A549 (cell line): ENCODE measurements around the gene AMFR. TPM values are rescaled to one million over a fixed set of nuclear protein-coding genes. Genes with fewer than 3 reads are reported as not detected.

Source experiments
- ATAC-seq, 2 experiments: fragments of 200-7000 bp in 1 of 2; fragments of >200 bp in 1 of 2; cut with Nextera tagmentation in 1 of 2; cut with Tn5 transposase in 1 of 2; 3 replicates each; pipeline versions ENCODE4 v1.8.0 to v1.9.1; 2018 to 2020; ENCODE audit warnings: mild to moderate bottlenecking in 1 of 2, moderate library complexity in 1 of 2
- CTCF ChIA-PET: fragments of 300-600 bp; sonication (Branson Sonifier 250); formaldehyde crosslinking; extraction: SDS; loops from one replicate; lab custom pipeline; 2021; ENCODE audit warnings: antibody characterized with exemption, inconsistent platforms; lab: Yijun Ruan, JAX
- POLR2A ChIA-PET: fragments of 350-600 bp; formaldehyde crosslinking; extraction: SDS; loops from one replicate; lab custom pipeline; 2021; ENCODE audit warnings: antibody characterized with exemption, inconsistent platforms; lab: Yijun Ruan, JAX
- DNase-seq, 2 experiments: peaks; one replicate each; pipeline versions ENCODE4 v3.0.0 to v3.0.0-alpha.2; 2011 to 2016; ENCODE audit warnings: low read depth in 1 of 2, low spot score in 1 of 2
- FAIRE-seq: peaks from 2 replicates; lab custom pipeline; 2011; peaks lifted over from hg19 to GRCh38; lab: Jason Lieb, UNC
- H3K27ac ChIP-seq, 2 experiments: fragments of >200 bp; sonication (Bioruptor Twin); formaldehyde crosslinking; 3 replicates each; pipeline ENCODE4 v1.5.1; 2016 to 2017
- H3K4me1 ChIP-seq: fragments of >200 bp; sonication (Bioruptor Twin); formaldehyde crosslinking; 3 replicates; pipeline ENCODE4 v1.6.1; 2016
- H3K4me2 ChIP-seq: fragments of >200 bp; sonication (Bioruptor Twin); formaldehyde crosslinking; 3 replicates; pipeline ENCODE4 v1.6.1; 2016
- H3K4me3 ChIP-seq: fragments of >200 bp; sonication (Bioruptor Twin); formaldehyde crosslinking; 3 replicates; pipeline ENCODE4 v1.5.1; 2016
- H3K9me3 ChIP-seq: fragments of >200 bp; sonication (Bioruptor Twin); formaldehyde crosslinking; 3 replicates; pipeline ENCODE4 v1.6.1; 2016
- BHLHE40 ChIP-seq: IDR thresholded peaks from 2 replicates; pipeline ENCODE4 v1.6.1; 2012; ENCODE audit warnings: low read depth, low read length, inconsistent platforms
- CHD2 ChIP-seq: fragments of 150-350 bp; IDR thresholded peaks from 2 replicates; pipeline ENCODE4 v1.6.1; 2014; ENCODE audit warnings: low read length; ENCODE audit not compliant: partially characterized antibody
- EHF ChIP-seq: fragments of 250-450 bp; sonication (Bioruptor Pico); IDR thresholded peaks from 2 replicates; pipeline ENCODE4 v1.5.0; 2020; ENCODE audit warnings: mild to moderate bottlenecking
- EHMT2 ChIP-seq: fragments of 200-600 bp; sonication (generic); IDR thresholded peaks from 2 replicates; pipeline ENCODE4 v1.6.1; 2016; ENCODE audit warnings: antibody characterized with exemption, low read depth, mild to moderate bottlenecking, moderate library complexity
- FOSB ChIP-seq: fragments of 250-450 bp; sonication (Bioruptor Pico); IDR thresholded peaks from 2 replicates; pipeline ENCODE4 v1.5.0; 2020; ENCODE audit warnings: mild to moderate bottlenecking, moderate library complexity
- FOXS1 ChIP-seq: fragments of 250-450 bp; sonication (Bioruptor Pico); IDR thresholded peaks from 2 replicates; pipeline ENCODE4 v1.5.0; 2020; ENCODE audit warnings: mild to moderate bottlenecking, moderate library complexity
- GATA3 ChIP-seq: IDR thresholded peaks from 2 replicates; pipeline ENCODE4 v1.6.1; 2012; ENCODE audit warnings: borderline replicate concordance
- HOXB5 ChIP-seq: fragments of 250-450 bp; sonication (Bioruptor Pico); IDR thresholded peaks from 2 replicates; pipeline ENCODE4 v1.5.0; 2020; ENCODE audit warnings: mild to moderate bottlenecking, moderate library complexity
- JUNB ChIP-seq: fragments of >200 bp; sonication (Bioruptor Twin); formaldehyde crosslinking; IDR thresholded peaks from 2 replicates; pipeline ENCODE4 v1.6.1; 2016
- KDM5A ChIP-seq: fragments of 200-600 bp; sonication (generic); IDR thresholded peaks from 2 replicates; pipeline ENCODE4 v1.6.1; 2016; ENCODE audit warnings: antibody characterized with exemption, mild to moderate bottlenecking
- MAFK ChIP-seq: fragments of 450-650 bp; IDR thresholded peaks from 2 replicates; pipeline ENCODE4 v1.6.1; 2014; ENCODE audit not compliant: partially characterized antibody
- MAZ ChIP-seq: fragments of 150-350 bp; IDR thresholded peaks from 2 replicates; pipeline ENCODE4 v1.6.1; 2014; ENCODE audit warnings: antibody characterized with exemption, low read depth, low read length, borderline replicate concordance
- NR3C1 ChIP-seq: fragments of >200 bp; sonication (Bioruptor Twin); formaldehyde crosslinking; IDR thresholded peaks from 3 replicates; pipeline ENCODE4 v1.6.1; 2017
- PHF8 ChIP-seq: fragments of 200-600 bp; sonication (generic); IDR thresholded peaks from 2 replicates; pipeline ENCODE4 v1.6.1; 2016; ENCODE audit warnings: low read depth, mild to moderate bottlenecking, antibody characterized with exemption, moderate library complexity, borderline replicate concordance
- POLR2AphosphoS2 ChIP-seq: conservative IDR thresholded peaks from 2 replicates; pipeline ENCODE4 v1.6.1; 2012; ENCODE audit warnings: low read length, improper control_type of control experiment, inconsistent platforms
- RAD21 ChIP-seq, 2 experiments: fragments of >200 bp in 1 of 2; sonication (Bioruptor Twin) in 1 of 2; formaldehyde crosslinking in 1 of 2; IDR thresholded peaks in 1 of 2; conservative IDR thresholded peaks in 1 of 2; 2 replicates in 1 of 2; 3 replicates in 1 of 2; pipeline ENCODE4 v1.6.1; 2012 to 2018; ENCODE audit warnings: inconsistent platforms in 1 of 2
- RFX5 ChIP-seq: fragments of 450-650 bp; IDR thresholded peaks from 2 replicates; pipeline ENCODE4 v1.7.1; 2014; ENCODE audit warnings: antibody characterized with exemption, mild to moderate bottlenecking, moderate library complexity
- RNF2 ChIP-seq: fragments of 200-600 bp; sonication (generic); IDR thresholded peaks from 2 replicates; pipeline ENCODE4 v1.6.1; 2016; ENCODE audit warnings: low read depth, mild to moderate bottlenecking, antibody characterized with exemption, moderate library complexity, borderline replicate concordance
- TP53 ChIP-seq: fragments of 250-450 bp; sonication (Bioruptor Pico); IDR thresholded peaks from 2 replicates; pipeline ENCODE4 v1.5.0; 2021; ENCODE audit warnings: mild to moderate bottlenecking, moderate library complexity
- ZC3H11A ChIP-seq: fragments of 450-650 bp; IDR thresholded peaks from 2 replicates; pipeline ENCODE4 v1.6.1; 2014; ENCODE audit warnings: antibody characterized with exemption, mild to moderate bottlenecking
- ZFP36 ChIP-seq: fragments of 450-650 bp; IDR thresholded peaks from 2 replicates; pipeline ENCODE4 v1.6.1; 2014; ENCODE audit warnings: borderline replicate concordance; ENCODE audit not compliant: partially characterized antibody
- ZNF302 ChIP-seq: fragments of 250-450 bp; sonication (Bioruptor Pico); IDR thresholded peaks from 2 replicates; pipeline ENCODE4 v1.9.0; 2021; ENCODE audit warnings: inconsistent platforms, mild to moderate bottlenecking, moderate library complexity
- ZSCAN20 ChIP-seq: fragments of 250-450 bp; sonication (Bioruptor Pico); IDR thresholded peaks from 2 replicates; pipeline ENCODE4 v1.8.0; 2022; ENCODE audit warnings: mild to moderate bottlenecking, moderate library complexity
- WGBS: methylation state at CpG from one replicate; pipeline ENCODE4 v1.1.6; 2017; ENCODE audit errors: missing lambda C conversion rate; 5-methylcytosine and 5-hydroxymethylcytosine counted together
- polyA plus RNA-seq, 4 experiments: library from polyadenylated mRNA; depleted of rRNA in 3 of 4; stranded (reverse); fragments of >200 nt; fragmentation: RNase III in 1 of 4; extraction: RNeasy Plus Mini Kit Qiagen cat#74134 plus additional on column Dnase treatment in 1 of 4; gene quantifications; 2 replicates in 3 of 4; 3 replicates in 1 of 4; pipeline ENCODE4 v1.2.3, GENCODE V29; 2011 to 2017
- TF ChIP-seq, protein P1 (sequence below): IDR thresholded peaks from 2 replicates; pipeline ENCODE4 v1.6.1; 2012
- TF ChIP-seq, protein P2 (sequence below): fragments of >200 bp; sonication (Bioruptor Twin); formaldehyde crosslinking; IDR thresholded peaks from 3 replicates; pipeline ENCODE4 v1.5.1; 2016
- TF ChIP-seq, protein P3 (sequence below): IDR thresholded peaks from 2 replicates; pipeline ENCODE4 v1.6.1; 2012; ENCODE audit warnings: low read depth, borderline replicate concordance
- TF ChIP-seq, protein P4 (sequence below): fragments of 200-600 bp; sonication (generic); IDR thresholded peaks from 2 replicates; pipeline ENCODE4 v1.6.1; 2016; ENCODE audit warnings: antibody characterized with exemption, mild to moderate bottlenecking, moderate library complexity
- TF ChIP-seq, protein P5 (sequence below): fragments of >200 bp; sonication (Bioruptor Twin); formaldehyde crosslinking; IDR thresholded peaks from 3 replicates; pipeline ENCODE4 v1.6.1; 2016
- TF ChIP-seq, protein P6 (sequence below): IDR thresholded peaks from 2 replicates; pipeline ENCODE4 v1.6.1; 2012

Gene AMFR
- polyA plus RNA-seq, 2 of the 4 experiments (the other 2 are of a cell fraction), result 68.9 to 88.5 TPM

DNA sequence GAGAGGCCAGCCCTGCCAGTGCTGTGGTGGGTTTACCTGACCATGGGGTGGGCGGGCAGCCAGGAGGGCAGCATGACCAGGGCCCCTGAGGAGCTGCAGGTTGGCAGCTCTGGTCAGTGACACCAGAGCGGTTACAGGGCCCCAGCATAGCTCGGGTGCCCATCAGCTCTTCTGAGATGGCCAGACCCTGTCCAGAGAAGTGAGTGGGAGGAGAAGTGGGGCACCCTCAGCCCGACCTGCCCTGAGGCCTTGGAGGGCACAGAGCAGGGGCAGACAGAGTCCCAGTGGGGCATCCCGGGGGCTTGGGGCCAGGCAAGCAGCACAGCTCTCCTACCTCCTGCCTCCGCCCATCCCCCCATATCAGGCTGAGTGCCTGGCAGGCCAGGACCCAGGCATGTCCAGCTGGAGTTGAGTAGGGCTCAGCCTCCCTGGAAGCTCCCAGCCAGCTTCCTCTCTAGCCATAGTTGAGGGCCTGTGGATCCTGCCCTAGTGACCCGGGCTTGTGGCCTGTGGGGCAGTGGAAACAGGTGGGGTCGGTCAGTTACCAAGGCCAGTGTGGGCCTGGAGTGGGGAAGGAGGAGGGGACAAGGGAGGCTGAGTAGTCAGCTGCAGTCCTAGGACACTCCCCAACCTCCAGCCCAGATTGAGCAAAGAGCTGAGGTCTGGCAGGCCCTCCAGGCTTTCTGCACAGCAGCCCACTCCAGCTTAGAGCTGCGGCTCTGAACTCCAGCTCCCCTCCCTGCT, 83.5 kb downstream of the AMFR start:
- no peak for DNase-seq
- no peak overlapping the region for H3K4me2 ChIP-seq
- TF ChIP-seq, protein P1, sequence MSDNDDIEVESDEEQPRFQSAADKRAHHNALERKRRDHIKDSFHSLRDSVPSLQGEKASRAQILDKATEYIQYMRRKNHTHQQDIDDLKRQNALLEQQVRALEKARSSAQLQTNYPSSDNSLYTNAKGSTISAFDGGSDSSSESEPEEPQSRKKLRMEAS, result no peak
- TF ChIP-seq NR3C1, result no peak
- no peak for TF ChIP-seq TP53
- TF ChIP-seq, protein P2, sequence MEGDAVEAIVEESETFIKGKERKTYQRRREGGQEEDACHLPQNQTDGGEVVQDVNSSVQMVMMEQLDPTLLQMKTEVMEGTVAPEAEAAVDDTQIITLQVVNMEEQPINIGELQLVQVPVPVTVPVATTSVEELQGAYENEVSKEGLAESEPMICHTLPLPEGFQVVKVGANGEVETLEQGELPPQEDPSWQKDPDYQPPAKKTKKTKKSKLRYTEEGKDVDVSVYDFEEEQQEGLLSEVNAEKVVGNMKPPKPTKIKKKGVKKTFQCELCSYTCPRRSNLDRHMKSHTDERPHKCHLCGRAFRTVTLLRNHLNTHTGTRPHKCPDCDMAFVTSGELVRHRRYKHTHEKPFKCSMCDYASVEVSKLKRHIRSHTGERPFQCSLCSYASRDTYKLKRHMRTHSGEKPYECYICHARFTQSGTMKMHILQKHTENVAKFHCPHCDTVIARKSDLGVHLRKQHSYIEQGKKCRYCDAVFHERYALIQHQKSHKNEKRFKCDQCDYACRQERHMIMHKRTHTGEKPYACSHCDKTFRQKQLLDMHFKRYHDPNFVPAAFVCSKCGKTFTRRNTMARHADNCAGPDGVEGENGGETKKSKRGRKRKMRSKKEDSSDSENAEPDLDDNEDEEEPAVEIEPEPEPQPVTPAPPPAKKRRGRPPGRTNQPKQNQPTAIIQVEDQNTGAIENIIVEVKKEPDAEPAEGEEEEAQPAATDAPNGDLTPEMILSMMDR, result no peak
- no peak for TF ChIP-seq EHMT2
- TF ChIP-seq JUNB, result no peak
- TF ChIP-seq BHLHE40, result no peak
- no peak for TF ChIP-seq HOXB5
- TF ChIP-seq FOSB (CRISPR knock-in tag), result no peak
- TF ChIP-seq, protein P3, sequence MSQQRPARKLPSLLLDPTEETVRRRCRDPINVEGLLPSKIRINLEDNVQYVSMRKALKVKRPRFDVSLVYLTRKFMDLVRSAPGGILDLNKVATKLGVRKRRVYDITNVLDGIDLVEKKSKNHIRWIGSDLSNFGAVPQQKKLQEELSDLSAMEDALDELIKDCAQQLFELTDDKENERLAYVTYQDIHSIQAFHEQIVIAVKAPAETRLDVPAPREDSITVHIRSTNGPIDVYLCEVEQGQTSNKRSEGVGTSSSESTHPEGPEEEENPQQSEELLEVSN, result no peak
- TF ChIP-seq, protein P4, sequence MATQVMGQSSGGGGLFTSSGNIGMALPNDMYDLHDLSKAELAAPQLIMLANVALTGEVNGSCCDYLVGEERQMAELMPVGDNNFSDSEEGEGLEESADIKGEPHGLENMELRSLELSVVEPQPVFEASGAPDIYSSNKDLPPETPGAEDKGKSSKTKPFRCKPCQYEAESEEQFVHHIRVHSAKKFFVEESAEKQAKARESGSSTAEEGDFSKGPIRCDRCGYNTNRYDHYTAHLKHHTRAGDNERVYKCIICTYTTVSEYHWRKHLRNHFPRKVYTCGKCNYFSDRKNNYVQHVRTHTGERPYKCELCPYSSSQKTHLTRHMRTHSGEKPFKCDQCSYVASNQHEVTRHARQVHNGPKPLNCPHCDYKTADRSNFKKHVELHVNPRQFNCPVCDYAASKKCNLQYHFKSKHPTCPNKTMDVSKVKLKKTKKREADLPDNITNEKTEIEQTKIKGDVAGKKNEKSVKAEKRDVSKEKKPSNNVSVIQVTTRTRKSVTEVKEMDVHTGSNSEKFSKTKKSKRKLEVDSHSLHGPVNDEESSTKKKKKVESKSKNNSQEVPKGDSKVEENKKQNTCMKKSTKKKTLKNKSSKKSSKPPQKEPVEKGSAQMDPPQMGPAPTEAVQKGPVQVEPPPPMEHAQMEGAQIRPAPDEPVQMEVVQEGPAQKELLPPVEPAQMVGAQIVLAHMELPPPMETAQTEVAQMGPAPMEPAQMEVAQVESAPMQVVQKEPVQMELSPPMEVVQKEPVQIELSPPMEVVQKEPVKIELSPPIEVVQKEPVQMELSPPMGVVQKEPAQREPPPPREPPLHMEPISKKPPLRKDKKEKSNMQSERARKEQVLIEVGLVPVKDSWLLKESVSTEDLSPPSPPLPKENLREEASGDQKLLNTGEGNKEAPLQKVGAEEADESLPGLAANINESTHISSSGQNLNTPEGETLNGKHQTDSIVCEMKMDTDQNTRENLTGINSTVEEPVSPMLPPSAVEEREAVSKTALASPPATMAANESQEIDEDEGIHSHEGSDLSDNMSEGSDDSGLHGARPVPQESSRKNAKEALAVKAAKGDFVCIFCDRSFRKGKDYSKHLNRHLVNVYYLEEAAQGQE, result no peak
- no peak for TF ChIP-seq EHF (CRISPR knock-in tag)
- TF ChIP-seq ZSCAN20 (CRISPR knock-in tag), result no peak
- no peak for TF ChIP-seq MAZ
- TF ChIP-seq POLR2AphosphoS2, result no peak
- no peak for TF ChIP-seq ZNF302 (CRISPR knock-in tag)
- peaks cover 10% of the 10 kb centered on the region; the same call in 1 of the 3 replicates for H3K4me1 ChIP-seq
- ChIA-PET POLR2A (no interaction called here), CTCF (interaction anchor here (0.7 to 2.5 kb wide), 7 partner anchors 9 to 398 kb away, joined by 3 to 15 read pairs (median 5); no protein-coding TSS in a partner anchor)
- FAIRE-seq, result no peak
- H3K27ac ChIP-seq, result 0 out of 6 replicates have a peak overlapping the region, but pooled peaks of 1 of the 2 experiments have one; percentile 3
- no peaks in the 10 kb centered on the region for H3K9me3 ChIP-seq
- no peak; a peak in 2 of 6 replicates for ATAC-seq
- 49% methylated on average over 8 of the region's 9 CpGs for WGBS
- H3K4me3 ChIP-seq, result no peak overlapping the region

DNA sequence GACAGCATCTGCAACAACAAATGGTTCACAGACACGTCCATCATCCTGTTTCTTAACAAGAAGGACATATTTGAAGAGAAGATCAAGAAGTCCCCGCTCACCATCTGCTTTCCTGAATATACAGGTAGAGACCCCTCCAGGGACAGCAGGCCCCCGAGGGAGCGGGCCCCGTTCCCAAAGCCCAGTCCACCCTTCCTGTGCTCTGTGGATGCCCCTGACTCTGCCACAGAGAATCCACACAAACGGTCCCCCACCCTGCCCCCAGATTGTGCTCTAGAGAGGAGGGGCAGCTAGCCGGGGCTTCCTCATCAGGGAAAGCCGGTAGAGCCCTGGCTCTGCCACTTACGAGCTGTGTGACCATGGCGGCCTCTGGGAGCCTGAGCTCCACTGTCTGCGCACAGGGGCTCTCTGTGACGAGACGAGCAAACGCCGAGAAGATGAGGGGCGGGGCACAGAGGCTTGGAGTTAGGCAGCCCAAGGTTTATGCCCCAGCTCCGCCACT, 84.4 kb downstream of the AMFR start:
- no peak overlapping the region for H3K4me2 ChIP-seq
- no peak overlapping the region for H3K27ac ChIP-seq
- WGBS, result 67% methylated on average over 9 of the region's 17 CpGs
- DNase-seq, result no peak
- POLR2A ChIA-PET, result no interaction called here
- TF ChIP-seq, protein P5, sequence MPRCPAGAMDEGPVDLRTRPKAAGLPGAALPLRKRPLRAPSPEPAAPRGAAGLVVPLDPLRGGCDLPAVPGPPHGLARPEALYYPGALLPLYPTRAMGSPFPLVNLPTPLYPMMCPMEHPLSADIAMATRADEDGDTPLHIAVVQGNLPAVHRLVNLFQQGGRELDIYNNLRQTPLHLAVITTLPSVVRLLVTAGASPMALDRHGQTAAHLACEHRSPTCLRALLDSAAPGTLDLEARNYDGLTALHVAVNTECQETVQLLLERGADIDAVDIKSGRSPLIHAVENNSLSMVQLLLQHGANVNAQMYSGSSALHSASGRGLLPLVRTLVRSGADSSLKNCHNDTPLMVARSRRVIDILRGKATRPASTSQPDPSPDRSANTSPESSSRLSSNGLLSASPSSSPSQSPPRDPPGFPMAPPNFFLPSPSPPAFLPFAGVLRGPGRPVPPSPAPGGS, result no peak
- TF ChIP-seq GATA3, result no peak
- TF ChIP-seq, protein P6, sequence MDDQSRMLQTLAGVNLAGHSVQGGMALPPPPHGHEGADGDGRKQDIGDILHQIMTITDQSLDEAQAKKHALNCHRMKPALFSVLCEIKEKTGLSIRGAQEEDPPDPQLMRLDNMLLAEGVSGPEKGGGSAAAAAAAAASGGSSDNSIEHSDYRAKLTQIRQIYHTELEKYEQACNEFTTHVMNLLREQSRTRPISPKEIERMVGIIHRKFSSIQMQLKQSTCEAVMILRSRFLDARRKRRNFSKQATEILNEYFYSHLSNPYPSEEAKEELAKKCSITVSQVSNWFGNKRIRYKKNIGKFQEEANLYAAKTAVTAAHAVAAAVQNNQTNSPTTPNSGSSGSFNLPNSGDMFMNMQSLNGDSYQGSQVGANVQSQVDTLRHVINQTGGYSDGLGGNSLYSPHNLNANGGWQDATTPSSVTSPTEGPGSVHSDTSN, result no peak
- TF ChIP-seq PHF8, result no peak
- no peak for TF ChIP-seq FOXS1 (CRISPR knock-in tag)
- no peak for TF ChIP-seq ZC3H11A
- TF ChIP-seq RFX5, result no peak
- TF ChIP-seq RNF2, result no peak
- no peak for TF ChIP-seq ZFP36
- no peak for TF ChIP-seq TP53
- no peak for TF ChIP-seq KDM5A
- no peak for TF ChIP-seq RAD21 (conservative IDR thresholded peaks at IDR 0.05 in 1 of 2, IDR thresholded peaks at IDR 0.05 in 1 of 2)
- TF ChIP-seq CHD2, result no peak
- TF ChIP-seq MAFK, result no peak
- H3K4me1 ChIP-seq, result peaks cover 10% of the 10 kb centered on the region; the same call in 1 of the 3 replicates
- no peak for ATAC-seq
- H3K4me3 ChIP-seq, result no peak overlapping the region
- CTCF ChIA-PET, result interaction anchor here (0.9 to 2.5 kb wide), 8 partner anchors 9 to 628 kb away, joined by 3 to 15 read pairs (median 4); no protein-coding TSS in a partner anchor
- no peak for FAIRE-seq
- H3K9me3 ChIP-seq, result no peaks in the 10 kb centered on the region
